WTC11 (cell line): Measurements from ENCODE around the gene FBP1. TPM values are rescaled to one million over a fixed set of nuclear protein-coding genes. Genes with fewer than 3 reads are reported as not detected.

Source experiments
- ATAC-seq: fragments of 200-7000 bp; cut with Tn5 transposase; 2 replicates; pipeline ENCODE4 v1.10.0; 2021; ENCODE audit warnings: mild to moderate bottlenecking, moderate library complexity
- CTCF ChIA-PET: fragments of 300-600 bp; sonication (Branson Sonifier 250); formaldehyde crosslinking; loops from one replicate; lab custom pipeline; 2021; ENCODE audit warnings: antibody characterized with exemption; lab: Charles Lee
- POLR2A ChIA-PET: fragments of 350-600 bp; sonication (Branson Sonifier 250); formaldehyde crosslinking; loops from one replicate; lab custom pipeline; 2021; ENCODE audit warnings: antibody characterized with exemption; lab: Charles Lee
- DNase-seq: peaks from one replicate; pipeline ENCODE4 v3.0.0; 2021; ENCODE audit warnings: low spot score
- H3K27ac Mint-ChIP-seq: 2 replicates; pipeline ENCODE4 v1.8.0; 2021; ENCODE audit warnings: mixed read lengths
- H3K27me3 Mint-ChIP-seq: 2 replicates; pipeline ENCODE4 v1.8.0; 2021; ENCODE audit warnings: low read depth, mild to moderate bottlenecking, moderate library complexity, mixed read lengths
- H3K36me3 Mint-ChIP-seq: 2 replicates; pipeline ENCODE4 v1.8.0; 2021; ENCODE audit warnings: mixed read lengths
- H3K4me1 Mint-ChIP-seq: 2 replicates; pipeline ENCODE4 v1.8.0; 2022; ENCODE audit warnings: mixed read lengths
- H3K4me3 Mint-ChIP-seq: 2 replicates; pipeline ENCODE4 v1.8.0; 2021; ENCODE audit warnings: mild to moderate bottlenecking, moderate library complexity, mixed read lengths
- H3K9me3 Mint-ChIP-seq: 2 replicates; pipeline ENCODE4 v1.8.0; 2021; ENCODE audit warnings: mixed read lengths
- ATF1 ChIP-seq: sonication (generic); formaldehyde crosslinking; IDR thresholded peaks from 2 replicates; pipeline ENCODE4 v1.8.1; 2023; ENCODE audit warnings: mild to moderate bottlenecking, moderate library complexity, missing genetic modification reagents
- ATF2 ChIP-seq: sonication (generic); formaldehyde crosslinking; IDR thresholded peaks from 2 replicates; pipeline ENCODE4 v1.8.1; 2022; ENCODE audit warnings: low read depth, missing genetic modification reagents, borderline replicate concordance
- ATF3 ChIP-seq: sonication (generic); formaldehyde crosslinking; conservative IDR thresholded peaks from 2 replicates; pipeline ENCODE4 v1.8.1; 2022; ENCODE audit warnings: mild to moderate bottlenecking, missing genetic modification reagents
- CBFB ChIP-seq: sonication (generic); formaldehyde crosslinking; IDR thresholded peaks from 2 replicates; pipeline ENCODE4 v1.8.1; 2022; ENCODE audit warnings: mild to moderate bottlenecking, low read depth, missing genetic modification reagents
- E2F5 ChIP-seq: sonication (generic); formaldehyde crosslinking; IDR thresholded peaks from 2 replicates; pipeline ENCODE4 v1.8.1; 2022; ENCODE audit warnings: mild to moderate bottlenecking, moderate library complexity, missing genetic modification reagents
- ETV6 ChIP-seq: sonication (generic); formaldehyde crosslinking; IDR thresholded peaks from 2 replicates; pipeline ENCODE4 v1.8.1; 2022; ENCODE audit warnings: mild to moderate bottlenecking, missing genetic modification reagents
- GTF2I ChIP-seq: fragments of 250-450 bp; sonication (Bioruptor Pico); conservative IDR thresholded peaks from 2 replicates; pipeline ENCODE4 v1.4.0; 2021; ENCODE audit warnings: mild to moderate bottlenecking
- JUN ChIP-seq: sonication (generic); formaldehyde crosslinking; IDR thresholded peaks from 2 replicates; pipeline ENCODE4 v1.8.0; 2023; ENCODE audit warnings: mild to moderate bottlenecking, missing genetic modification reagents
- MLX ChIP-seq: sonication (generic); formaldehyde crosslinking; IDR thresholded peaks from 2 replicates; pipeline ENCODE4 v1.8.1; 2023; ENCODE audit warnings: mild to moderate bottlenecking, missing genetic modification reagents, moderate library complexity
- MXD4 ChIP-seq: fragments of 250-450 bp; sonication (Bioruptor Pico); IDR thresholded peaks from 2 replicates; pipeline ENCODE4 v1.8.0; 2021; ENCODE audit warnings: mild to moderate bottlenecking, moderate library complexity, borderline replicate concordance
- MYBL2 ChIP-seq: sonication (generic); formaldehyde crosslinking; IDR thresholded peaks from 2 replicates; pipeline ENCODE4 v1.8.1; 2023; ENCODE audit warnings: mild to moderate bottlenecking, moderate library complexity, missing genetic modification reagents
- NFYB ChIP-seq: sonication (generic); formaldehyde crosslinking; conservative IDR thresholded peaks from 2 replicates; pipeline ENCODE4 v1.8.0; 2022; ENCODE audit warnings: low read depth, missing genetic modification reagents
- RELA ChIP-seq: sonication (generic); formaldehyde crosslinking; IDR thresholded peaks from 2 replicates; pipeline ENCODE4 v1.8.1; 2022; ENCODE audit warnings: missing genetic modification reagents, mild to moderate bottlenecking, borderline replicate concordance
- SMAD4 ChIP-seq: sonication (generic); formaldehyde crosslinking; IDR thresholded peaks from 2 replicates; pipeline ENCODE4 v1.8.0; 2022; ENCODE audit warnings: mild to moderate bottlenecking, missing genetic modification reagents
- TCF7 ChIP-seq: sonication (generic); formaldehyde crosslinking; IDR thresholded peaks from 2 replicates; pipeline ENCODE4 v1.8.0; 2022; ENCODE audit warnings: mild to moderate bottlenecking, low read depth, missing genetic modification reagents, moderate library complexity
- TEAD4 ChIP-seq: sonication (generic); formaldehyde crosslinking; IDR thresholded peaks from 2 replicates; pipeline ENCODE4 v1.8.0; 2022; ENCODE audit warnings: mild to moderate bottlenecking, missing genetic modification reagents
- ZBTB43 ChIP-seq: sonication (generic); formaldehyde crosslinking; IDR thresholded peaks from 2 replicates; pipeline ENCODE4 v1.8.1; 2023; ENCODE audit warnings: mild to moderate bottlenecking, missing genetic modification reagents
- ZNF121 ChIP-seq: sonication (generic); formaldehyde crosslinking; IDR thresholded peaks from 2 replicates; pipeline ENCODE4 v1.8.0; 2023; ENCODE audit warnings: missing genetic modification reagents
- ZNF281 ChIP-seq: sonication (generic); formaldehyde crosslinking; IDR thresholded peaks from 2 replicates; pipeline ENCODE4 v1.8.0; 2023; ENCODE audit warnings: mild to moderate bottlenecking, missing genetic modification reagents
- ZNF396 ChIP-seq: fragments of 250-450 bp; sonication (Bioruptor Pico); IDR thresholded peaks from 2 replicates; pipeline ENCODE4 v1.8.0; 2021; ENCODE audit warnings: mild to moderate bottlenecking, moderate library complexity, borderline replicate concordance
- ZNF416 ChIP-seq: fragments of 250-450 bp; sonication (Bioruptor Pico); IDR thresholded peaks from 2 replicates; pipeline ENCODE4 v1.9.0; 2021; ENCODE audit warnings: mild to moderate bottlenecking, inconsistent platforms
- ZNF423 ChIP-seq: fragments of 250-450 bp; sonication (Bioruptor Pico); IDR thresholded peaks from 2 replicates; pipeline ENCODE4 v2.1.2; 2022; ENCODE audit warnings: mild to moderate bottlenecking, moderate library complexity
- ZSCAN18 ChIP-seq: fragments of 250-450 bp; sonication (Bioruptor Pico); IDR thresholded peaks from 2 replicates; pipeline ENCODE4 v2.1.2; 2022; ENCODE audit warnings: mild to moderate bottlenecking, moderate library complexity
- total RNA-seq: library from RNA; stranded (reverse); gene quantifications from 3 replicates; pipeline ENCODE4 v1.2.3, GENCODE V29; 2021

The FBP1 gene
- total RNA-seq, 1 experiment from 2014 or later, result 6.4 TPM

GRCh38 chr9:94648185-94648584 lies 8.9 kb upstream of the FBP1 start:
- H3K4me1 Mint-ChIP-seq, result no peaks in the 10 kb centered on the region
- POLR2A ChIA-PET, result no interaction called here
- no peak overlapping the region for H3K27ac Mint-ChIP-seq
- TF ChIP-seq ZNF416 (no peak), ATF2 (CRISPR knock-in tag) (no peak), TEAD4 (CRISPR knock-in tag) (no peak), TCF7 (CRISPR knock-in tag) (no peak), MXD4 (no peak), GTF2I (no peak)
- H3K27me3 Mint-ChIP-seq, result peaks cover 15% of the 10 kb centered on the region
- CTCF ChIA-PET, result no interaction called here
- H3K36me3 Mint-ChIP-seq, result no peaks in the 10 kb centered on the region
- no peaks in the 10 kb centered on the region for H3K9me3 Mint-ChIP-seq
- no peak overlapping the region for H3K4me3 Mint-ChIP-seq
- no peak for DNase-seq
- ATAC-seq, result no peak

GRCh38 chr9:94645901-94646300 lies 6.6 kb upstream of the FBP1 start:
- POLR2A ChIA-PET, result no interaction called here
- Mint-ChIP-seq H3K27ac (no peak overlapping the region), H3K9me3 (no peaks in the 10 kb centered on the region), H3K36me3 (no peaks in the 10 kb centered on the region)
- TF ChIP-seq JUN (CRISPR knock-in tag) (no peak), SMAD4 (CRISPR knock-in tag) (no peak), RELA (CRISPR knock-in tag) (no peak), ATF1 (CRISPR knock-in tag) (no peak), MYBL2 (CRISPR knock-in tag) (no peak), ZNF423 (CRISPR knock-in tag) (no peak)
- TF ChIP-seq, all 79 proteins: peak for 0
- CTCF ChIA-PET, result interaction anchor here (0.9 kb wide), 1 partner anchor 91 kb away, joined by 3 read pairs; the partner anchor contains the start of gene PCAT7
- no peak overlapping the region for H3K4me3 Mint-ChIP-seq
- H3K27me3 Mint-ChIP-seq, result peaks cover 38% of the 10 kb centered on the region
- H3K4me1 Mint-ChIP-seq, result peaks cover 2% of the 10 kb centered on the region
- no peak for DNase-seq
- no peak for ATAC-seq

GRCh38 chr9:94644543-94644942 lies 5.2 kb upstream of the FBP1 start:
- no peak for ATAC-seq
- CTCF ChIA-PET, result interaction anchor here (0.6 kb wide), 1 partner anchor 200 kb away, joined by 3 read pairs; no protein-coding TSS in a partner anchor
- Mint-ChIP-seq H3K27me3 (peaks cover 52% of the 10 kb centered on the region), H3K9me3 (no peaks in the 10 kb centered on the region), H3K4me1 (peaks cover 16% of the 10 kb centered on the region), H3K27ac (no peak overlapping the region), H3K36me3 (no peaks in the 10 kb centered on the region), H3K4me3 (no peak overlapping the region)
- no peak for DNase-seq
- POLR2A ChIA-PET, result no interaction called here
- TF ChIP-seq ATF1 (CRISPR knock-in tag), result no peak
- TF ChIP-seq E2F5, result no peak
- TF ChIP-seq JUN (CRISPR knock-in tag), result no peak
- no peak for TF ChIP-seq ZBTB43 (CRISPR knock-in tag)
- no peak for TF ChIP-seq ATF2 (CRISPR knock-in tag)
- TF ChIP-seq ZNF121 (CRISPR knock-in tag), result no peak
- TF ChIP-seq ZNF396, result no peak
- TF ChIP-seq MLX, result no peak
- no peak for TF ChIP-seq ZSCAN18 (CRISPR knock-in tag)
- no peak for TF ChIP-seq CBFB (CRISPR knock-in tag)
- no peak for TF ChIP-seq ETV6 (CRISPR knock-in tag)
- no peak for TF ChIP-seq NFYB (CRISPR knock-in tag)
- no peak for TF ChIP-seq ATF3
- TF ChIP-seq ZNF281 (CRISPR knock-in tag), result no peak
